ENCODE measurements around the gene USP13.

- no peak for TF ChIP-seq EZH2 (IDR thresholded peaks at IDR 0.05; ENCODE audit: insufficient read depth, poor library complexity, severe bottlenecking)
- TF ChIP-seq EZH2phosphoT487 (IDR thresholded peaks at IDR 0.05; ENCODE audit: insufficient read depth, low read depth): no peak
Measured at GRCh38 chr3:179615458-179616173, 37.2 kb upstream of the USP13 start.

Data from GM23248 (cell line).